IPS-NIHi7 (cell line): ENCODE measurements around the gene GRM1.

Source experiments
- DNase-seq: peaks from one replicate; pipeline ENCODE4 v3.0.0; 2012; ENCODE audit warnings: mixed read lengths; ENCODE audit errors: extremely low spot score

The GRM1 gene

GRCh38 chr6:146028851-146029572 is at the start of gene GRM1:
Gene GRM1 (plus strand): TSS chr6:146029062. CDS start chr6:146029518, 456 bp downstream.
- peak; percentile 15 for DNase-seq

DNA sequence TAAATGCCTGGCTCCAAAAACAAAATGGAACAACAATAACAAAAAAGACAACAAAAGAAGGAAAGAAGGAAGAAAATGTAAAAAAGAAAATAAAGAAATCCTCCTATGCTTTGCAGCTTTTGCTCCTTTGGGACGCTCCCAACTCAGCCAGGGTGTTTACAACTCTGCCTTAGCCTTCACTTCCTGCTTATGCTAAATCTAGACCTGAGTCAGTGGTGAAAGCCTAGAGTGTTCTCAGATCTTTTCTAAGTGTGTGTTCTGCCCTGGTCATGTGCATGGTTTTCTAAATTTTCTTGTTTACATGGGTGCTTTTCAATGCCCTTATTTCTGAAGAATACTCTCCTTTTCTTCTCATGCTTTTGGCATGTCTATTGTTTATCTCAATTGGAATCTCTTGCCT is 19.5 kb upstream of the GRM1 start:
- no peak for DNase-seq

- DNase-seq, result no peak
Measured at GRCh38 chr6:146014233-146014632, 14.6 kb upstream of the GRM1 start.

DNA sequence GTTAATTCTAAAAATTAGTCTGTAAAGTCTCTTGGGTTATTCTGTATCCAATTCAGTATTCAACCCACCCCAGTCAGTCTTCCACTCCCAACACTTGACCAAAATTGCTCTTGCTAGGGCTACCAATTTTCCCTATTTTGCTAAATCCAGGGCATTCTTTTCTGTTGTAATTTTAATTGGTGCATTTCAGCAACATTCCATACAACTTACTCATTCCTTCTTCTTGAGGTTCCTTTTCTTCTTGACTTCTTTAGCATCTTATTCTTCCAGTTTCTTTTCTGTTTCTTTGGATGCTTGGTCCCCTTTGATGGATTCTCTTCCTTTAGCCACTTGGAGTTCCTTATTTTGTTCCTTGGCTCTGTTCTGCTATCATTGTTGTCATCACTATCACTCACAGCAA is 11.2 kb upstream of the GRM1 start:
- DNase-seq, result peak; percentile 16

- DNase-seq, result no peak
Measured at GRCh38 chr6:146026873-146027272, 2.0 kb upstream of the GRM1 start.

GRCh38 chr6:146027586-146028251 is 1.1 kb upstream of the GRM1 start:
- peak; percentile 45 for DNase-seq

GRCh38 chr6:146028252-146028795 is 538 bp upstream of the GRM1 start:
- peak; percentile 87 for DNase-seq

DNA sequence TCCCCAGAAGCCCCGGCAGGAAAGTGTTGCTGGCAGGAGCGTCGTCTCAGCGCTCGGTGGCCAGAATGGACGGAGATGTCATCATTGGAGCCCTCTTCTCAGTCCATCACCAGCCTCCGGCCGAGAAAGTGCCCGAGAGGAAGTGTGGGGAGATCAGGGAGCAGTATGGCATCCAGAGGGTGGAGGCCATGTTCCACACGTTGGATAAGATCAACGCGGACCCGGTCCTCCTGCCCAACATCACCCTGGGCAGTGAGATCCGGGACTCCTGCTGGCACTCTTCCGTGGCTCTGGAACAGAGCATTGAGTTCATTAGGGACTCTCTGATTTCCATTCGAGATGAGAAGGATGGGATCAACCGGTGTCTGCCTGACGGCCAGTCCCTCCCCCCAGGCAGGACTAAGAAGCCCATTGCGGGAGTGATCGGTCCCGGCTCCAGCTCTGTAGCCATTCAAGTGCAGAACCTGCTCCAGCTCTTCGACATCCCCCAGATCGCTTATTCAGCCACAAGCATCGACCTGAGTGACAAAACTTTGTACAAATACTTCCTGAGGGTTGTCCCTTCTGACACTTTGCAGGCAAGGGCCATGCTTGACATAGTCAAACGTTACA is 817 bp downstream of the GRM1 start:
- peak; percentile 8 for DNase-seq

DNA sequence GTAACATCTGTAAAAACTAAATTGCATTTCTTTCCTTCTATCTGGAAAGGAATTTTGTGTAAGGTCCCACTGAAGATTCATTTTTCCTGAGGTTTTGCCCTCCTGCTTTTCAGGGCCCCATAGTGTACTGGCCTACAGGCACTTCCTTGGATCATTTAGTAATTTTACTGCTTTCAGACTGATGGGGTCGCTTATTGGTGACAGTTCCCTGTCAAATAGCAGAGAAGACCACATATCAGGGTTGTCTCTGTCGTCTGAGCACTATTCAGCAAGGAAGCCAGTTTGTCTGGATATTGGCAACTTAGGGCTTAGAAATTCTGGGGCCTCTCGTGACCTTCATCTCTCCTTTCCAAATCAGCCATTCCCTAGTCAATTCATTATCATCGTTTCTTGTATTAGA is 3.5 kb downstream of the GRM1 start:
- DNase-seq, result no peak

GRCh38 chr6:146040360-146040759 is 11.5 kb downstream of the GRM1 start:
- DNase-seq, result no peak

GRCh38 chr6:146041282-146041681 is 12.4 kb downstream of the GRM1 start:
- peak; percentile 56 for DNase-seq

DNA sequence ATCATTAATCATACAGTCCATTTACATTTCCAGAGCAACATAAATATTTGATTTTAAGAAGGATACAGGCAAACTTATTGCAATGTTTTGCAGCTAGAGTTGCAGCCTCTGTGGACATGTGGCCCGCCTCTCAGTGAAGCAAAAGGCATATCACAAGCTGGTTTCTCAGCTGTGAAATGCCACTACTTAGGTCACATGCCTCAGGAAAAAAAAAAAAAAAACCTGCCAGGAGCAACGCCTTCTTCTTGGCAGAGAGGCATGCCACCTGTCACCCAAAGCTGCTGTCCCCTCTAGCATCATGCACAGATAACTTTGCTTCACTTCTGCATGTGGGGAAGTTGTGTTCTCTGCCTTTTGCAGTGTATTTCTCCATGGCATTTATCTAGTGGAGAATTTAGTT is 18.5 kb downstream of the GRM1 start:
- no peak for DNase-seq

GRCh38 chr6:146050168-146050567 is 21.3 kb downstream of the GRM1 start:
- no peak for DNase-seq

- no peak for DNase-seq
Measured at GRCh38 chr6:146056506-146056905, 27.6 kb downstream of the GRM1 start.

GRCh38 chr6:146065690-146066089 is 36.8 kb downstream of the GRM1 start:
- DNase-seq, result no peak

DNA sequence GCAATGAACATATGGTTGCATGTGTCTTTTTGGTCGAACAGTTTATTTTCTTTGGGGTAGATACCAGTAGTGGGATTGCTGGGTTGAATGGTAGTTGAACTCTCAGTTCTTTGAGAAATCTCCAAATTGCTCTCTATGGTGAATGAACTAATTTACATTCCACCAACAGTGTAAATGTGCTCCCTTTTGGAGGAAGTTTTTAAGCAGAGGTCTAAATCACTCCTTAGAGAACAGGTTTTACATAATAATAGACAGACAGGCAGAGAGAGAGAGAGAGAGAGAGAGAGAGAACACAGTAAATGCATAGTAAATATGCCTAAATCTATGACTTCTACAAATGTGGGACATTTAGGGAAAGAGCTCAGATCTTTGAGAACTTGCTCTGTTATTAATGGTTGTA is 37.6 kb downstream of the GRM1 start:
- DNase-seq, result no peak

- DNase-seq, result no peak
Measured at GRCh38 chr6:146071781-146072180, 42.9 kb downstream of the GRM1 start.

DNA sequence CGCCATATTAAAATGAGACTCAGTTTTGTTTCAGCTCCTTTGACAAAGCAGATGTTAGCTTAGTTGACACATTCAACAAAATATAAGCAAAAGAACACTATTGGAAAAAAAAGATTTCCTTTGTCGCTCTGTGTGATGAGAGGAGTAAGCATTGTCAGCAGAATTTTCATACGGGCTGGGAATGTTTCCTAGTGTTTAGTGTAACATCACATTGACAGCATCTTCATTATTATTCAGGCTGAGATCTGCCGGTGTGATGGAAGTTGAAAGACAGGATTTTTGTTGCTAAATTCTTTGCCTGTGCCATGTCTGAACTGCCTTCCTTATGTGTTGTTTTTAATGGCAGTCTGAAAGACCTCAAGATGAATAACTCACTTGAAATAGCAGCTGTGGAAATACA is 49.1 kb downstream of the GRM1 start:
- no peak for DNase-seq

DNA sequence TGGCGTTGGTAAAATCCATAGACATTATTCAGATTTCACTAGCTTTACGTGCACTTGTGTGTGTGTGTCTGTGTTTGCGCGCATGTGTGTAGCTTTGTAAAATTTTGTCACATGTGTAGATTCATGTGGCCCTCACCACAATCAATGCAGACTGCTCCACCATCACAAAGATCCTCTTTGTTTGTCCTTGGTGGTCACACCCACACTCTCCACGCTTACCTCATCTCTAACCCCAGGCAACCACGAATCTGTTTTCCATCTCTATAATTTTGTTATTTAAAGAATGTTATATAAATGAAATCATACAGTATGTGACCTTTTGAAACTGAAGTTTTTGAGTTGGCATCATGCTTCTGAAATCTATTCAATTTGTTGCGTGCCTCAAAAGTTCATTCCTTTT is 58.5 kb downstream of the GRM1 start:
- DNase-seq, result no peak

GRCh38 chr6:146090474-146090873 is 61.6 kb downstream of the GRM1 start:
- no peak for DNase-seq

DNA sequence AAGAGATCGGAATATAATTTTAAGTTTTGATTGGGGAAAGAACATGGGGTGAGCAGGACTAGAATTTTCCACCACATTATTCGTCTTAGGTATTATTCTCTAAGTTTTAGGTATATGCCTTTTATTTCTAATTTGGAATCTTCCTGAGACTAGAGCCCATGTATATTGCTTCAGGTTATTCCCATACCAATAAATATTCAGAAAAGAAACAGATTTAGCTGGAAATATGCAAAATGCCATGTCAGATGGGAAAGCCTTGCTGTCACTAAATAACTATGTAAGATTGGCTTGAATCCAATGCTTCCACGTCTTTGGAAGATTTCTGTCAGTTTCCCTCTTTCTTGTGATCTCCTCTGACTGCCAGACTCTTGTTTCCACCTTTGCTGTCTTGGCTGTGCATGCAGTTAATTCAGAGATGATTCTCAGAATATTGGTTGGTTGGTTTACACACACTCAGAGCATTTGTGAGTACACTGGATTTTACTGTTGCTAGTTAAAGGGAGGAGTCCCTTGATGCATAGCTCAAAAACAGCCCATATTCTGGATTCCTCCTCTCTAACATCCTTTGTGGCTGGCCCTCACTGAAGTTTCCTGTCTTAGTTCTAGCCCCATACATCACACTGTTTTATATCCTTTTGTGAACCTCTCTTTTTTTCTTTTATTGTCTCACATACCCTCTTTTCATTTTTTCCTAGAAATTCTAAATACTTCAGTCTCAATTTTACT is 64.3 kb downstream of the GRM1 start:
- no peak for DNase-seq

DNA sequence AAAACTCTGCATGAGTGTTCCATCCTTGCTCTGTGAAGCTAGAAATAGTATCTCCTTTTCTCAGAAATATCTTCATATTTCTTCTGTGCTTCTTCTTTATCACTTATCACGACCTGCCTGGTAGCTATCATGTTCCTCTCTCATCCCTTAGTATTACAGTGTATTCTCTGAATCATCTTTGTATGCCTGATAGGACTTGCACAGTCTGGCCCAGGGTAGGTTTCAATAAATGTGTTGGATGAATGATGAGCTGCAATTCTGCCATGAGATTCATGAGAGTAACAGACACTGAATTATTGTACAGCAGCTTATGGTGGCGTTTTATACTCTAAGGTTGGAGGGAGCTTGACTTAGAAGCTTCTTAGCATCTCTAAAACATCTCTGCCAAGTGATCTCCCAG is 66.6 kb downstream of the GRM1 start:
- no peak for DNase-seq
